GM10847 (cell line): ENCODE measurements around the gene RSPO3.

Source experiments
- POLR2A ChIP-seq: IDR thresholded peaks from 2 replicates; pipeline ENCODE4 v1.6.1; 2011; ENCODE audit not compliant: insufficient read length; ENCODE audit errors: extremely low read depth

Gene RSPO3

DNA sequence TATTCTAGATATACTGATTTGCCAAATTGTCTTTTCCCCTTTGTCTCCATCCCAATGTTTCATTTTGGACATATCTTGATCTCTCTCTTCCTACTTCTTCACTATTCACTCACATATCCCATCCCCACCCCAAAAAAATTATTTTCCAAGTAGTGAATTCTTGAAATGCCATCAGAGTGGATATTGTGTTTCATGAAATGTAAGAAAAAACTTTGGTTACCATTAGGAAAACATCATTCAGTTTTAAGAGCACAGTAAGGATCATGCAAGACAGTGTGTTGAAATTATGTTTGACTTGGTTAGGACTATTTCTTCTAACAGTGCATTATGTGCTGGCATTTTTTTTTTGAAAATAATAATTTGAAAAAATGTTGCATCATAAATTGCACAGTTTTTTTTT, 5.7 kb downstream of the RSPO3 start:
- TF ChIP-seq POLR2A: no peak

GRCh38 chr6:127124680-127125079, 6.2 kb downstream of the RSPO3 start:
- TF ChIP-seq POLR2A: no peak

DNA sequence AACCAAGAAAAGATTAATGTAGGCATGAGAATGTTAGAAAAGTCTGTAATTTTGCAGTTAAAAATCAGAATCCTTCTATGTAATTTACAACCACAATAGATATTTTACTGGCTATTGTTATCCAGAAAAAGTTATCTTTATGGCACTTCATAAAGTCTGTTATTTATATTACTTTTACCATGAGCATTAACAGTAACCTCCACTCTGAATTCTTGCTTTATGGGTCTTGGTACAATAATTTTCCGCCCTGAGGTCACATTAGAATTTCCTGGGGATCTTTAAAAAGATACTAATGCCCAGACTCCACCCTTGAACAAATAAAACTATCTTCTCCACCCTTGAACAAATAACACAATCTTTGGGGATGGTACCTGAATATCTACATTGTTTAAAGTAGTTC, 9.6 kb downstream of the RSPO3 start:
- TF ChIP-seq POLR2A: no peak

- no peak for TF ChIP-seq POLR2A
Observed at GRCh38 chr6:127129251-127129650, 10.8 kb downstream of the RSPO3 start.

GRCh38 chr6:127131275-127131674, 12.8 kb downstream of the RSPO3 start:
- no peak for TF ChIP-seq POLR2A

DNA sequence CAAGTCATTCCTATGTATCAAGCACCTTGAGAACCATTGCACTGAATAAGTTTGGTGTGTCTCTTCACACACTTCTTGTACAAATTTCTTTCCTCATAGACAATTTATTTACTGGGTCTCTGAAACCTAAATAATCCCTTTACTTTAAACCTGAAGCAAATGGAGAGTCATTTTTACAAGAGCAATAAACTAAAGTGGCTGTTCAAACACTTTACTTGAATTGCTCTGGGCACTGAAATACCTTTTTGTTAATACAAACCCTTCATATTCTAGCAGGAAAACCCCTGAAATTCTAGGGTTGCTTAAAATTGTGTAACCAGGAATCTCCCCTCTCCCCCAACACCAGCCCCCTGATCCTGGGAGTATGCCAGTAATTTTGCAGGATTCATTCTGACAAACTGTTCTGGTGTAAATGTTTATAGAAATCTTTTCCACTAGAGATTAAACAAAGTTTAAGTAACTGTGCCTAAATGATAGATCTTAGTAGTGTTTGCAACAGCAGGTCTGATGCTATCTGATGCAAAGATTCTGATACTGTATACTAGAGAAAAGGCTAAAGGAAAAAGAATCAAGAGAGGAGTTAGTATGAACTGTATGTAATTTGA, 13.4 kb downstream of the RSPO3 start:
- no peak for TF ChIP-seq POLR2A

DNA sequence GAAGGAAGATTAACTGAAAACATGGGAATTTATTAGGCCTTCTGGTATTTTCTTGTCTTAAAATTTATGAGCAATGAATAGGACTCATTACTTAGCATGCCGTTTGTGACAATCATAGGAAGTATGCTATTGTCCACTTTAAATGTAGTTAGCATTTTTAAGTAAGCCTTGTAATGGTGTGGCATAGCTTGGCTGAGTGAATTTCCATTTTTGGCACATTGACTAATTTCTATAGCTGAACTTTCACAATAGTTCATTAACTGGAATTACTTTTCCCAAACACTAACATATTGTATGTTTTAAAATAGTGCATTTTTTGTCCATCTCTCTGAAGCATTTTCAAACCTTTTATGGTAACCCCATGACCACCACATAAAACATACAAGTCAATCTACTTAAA, 15.7 kb downstream of the RSPO3 start:
- no peak for TF ChIP-seq POLR2A

- no peak for TF ChIP-seq POLR2A
Observed at GRCh38 chr6:127136786-127137185, 18.3 kb downstream of the RSPO3 start.

DNA sequence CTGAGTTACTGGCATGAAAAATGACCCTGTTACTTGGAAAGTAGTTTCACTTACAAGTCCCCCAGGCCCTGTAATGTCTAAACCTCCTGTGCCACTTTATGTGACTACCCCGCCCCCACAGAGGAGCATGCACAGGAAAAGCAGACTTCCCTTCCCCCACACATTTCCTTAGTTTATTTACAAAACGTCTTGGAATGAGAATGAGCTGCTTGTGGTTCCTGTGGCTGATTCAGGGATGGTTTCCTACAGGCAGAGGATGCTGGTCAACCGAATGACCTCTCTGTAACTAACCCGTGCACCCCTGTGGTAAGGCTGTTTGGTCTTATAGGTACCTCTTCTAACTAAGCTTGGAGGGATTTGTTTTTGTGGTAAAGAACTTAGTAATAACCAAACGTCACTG, 28.5 kb downstream of the RSPO3 start:
- no peak for TF ChIP-seq POLR2A

GRCh38 chr6:127147534-127147933, 29.1 kb downstream of the RSPO3 start:
- no peak for TF ChIP-seq POLR2A

GRCh38 chr6:127148511-127148910, 30.0 kb downstream of the RSPO3 start:
- no peak for TF ChIP-seq POLR2A

DNA sequence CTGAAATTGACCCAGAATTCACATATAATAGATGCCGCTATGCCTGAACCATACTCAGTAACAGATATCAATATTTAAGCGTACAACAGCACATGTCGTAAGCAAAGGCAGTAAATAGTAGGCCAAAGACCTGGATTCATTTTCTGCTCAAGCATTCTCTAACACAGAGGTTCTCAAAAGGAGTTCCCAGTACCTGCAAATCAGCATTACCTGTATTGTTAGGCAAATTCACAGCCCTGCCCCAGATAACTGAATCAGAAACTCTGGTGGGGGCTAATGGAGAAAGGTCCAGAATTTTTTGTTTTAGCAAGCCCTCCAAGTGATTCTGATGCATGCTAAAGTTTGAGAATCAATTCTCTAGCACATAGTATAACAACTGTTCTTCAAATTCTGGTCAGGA, 36.0 kb downstream of the RSPO3 start:
- no peak for TF ChIP-seq POLR2A

GRCh38 chr6:127160484-127160883, 42.0 kb downstream of the RSPO3 start:
- TF ChIP-seq POLR2A: no peak

DNA sequence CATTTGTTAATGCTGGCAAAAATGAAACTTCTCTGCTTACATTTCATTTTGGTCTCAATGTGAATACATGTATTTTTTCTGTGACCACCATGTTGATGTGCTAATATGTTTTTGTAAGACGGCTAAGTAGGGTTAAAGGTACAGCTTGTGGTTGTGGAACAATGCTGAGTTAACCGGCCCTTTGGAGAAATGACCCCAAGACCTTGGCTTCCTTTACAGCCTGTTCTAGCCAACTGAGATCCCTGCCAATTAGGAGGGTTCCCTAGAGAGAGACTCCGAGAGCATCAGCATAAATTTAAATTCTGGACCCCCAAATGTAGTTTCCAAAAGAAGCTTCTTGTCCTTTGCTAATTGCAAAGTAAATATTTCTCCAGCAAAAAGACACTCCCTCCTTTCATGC, 44.4 kb downstream of the RSPO3 start:
- no peak for TF ChIP-seq POLR2A

DNA sequence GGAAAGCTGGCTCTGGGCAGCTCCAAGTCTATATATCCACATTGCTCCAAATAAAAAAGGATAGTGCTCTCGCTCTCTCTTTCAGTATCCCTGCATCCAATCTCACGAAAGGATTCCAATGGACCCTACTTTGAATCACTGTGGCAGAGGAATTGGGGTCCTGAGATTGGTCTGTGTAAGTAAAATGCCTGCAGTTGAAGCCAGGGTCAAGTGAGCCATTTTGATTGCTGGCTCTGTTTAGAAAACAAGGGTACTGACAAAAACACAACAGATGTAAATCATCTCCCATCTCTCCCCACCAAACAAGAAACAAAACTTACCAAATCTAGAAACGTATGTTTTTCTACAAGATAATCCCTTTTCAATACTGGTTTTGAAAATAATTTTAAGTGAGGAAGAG, 45.6 kb downstream of the RSPO3 start:
- no peak for TF ChIP-seq POLR2A

- TF ChIP-seq POLR2A: no peak
Observed at GRCh38 chr6:127164565-127164964, 46.1 kb downstream of the RSPO3 start.

DNA sequence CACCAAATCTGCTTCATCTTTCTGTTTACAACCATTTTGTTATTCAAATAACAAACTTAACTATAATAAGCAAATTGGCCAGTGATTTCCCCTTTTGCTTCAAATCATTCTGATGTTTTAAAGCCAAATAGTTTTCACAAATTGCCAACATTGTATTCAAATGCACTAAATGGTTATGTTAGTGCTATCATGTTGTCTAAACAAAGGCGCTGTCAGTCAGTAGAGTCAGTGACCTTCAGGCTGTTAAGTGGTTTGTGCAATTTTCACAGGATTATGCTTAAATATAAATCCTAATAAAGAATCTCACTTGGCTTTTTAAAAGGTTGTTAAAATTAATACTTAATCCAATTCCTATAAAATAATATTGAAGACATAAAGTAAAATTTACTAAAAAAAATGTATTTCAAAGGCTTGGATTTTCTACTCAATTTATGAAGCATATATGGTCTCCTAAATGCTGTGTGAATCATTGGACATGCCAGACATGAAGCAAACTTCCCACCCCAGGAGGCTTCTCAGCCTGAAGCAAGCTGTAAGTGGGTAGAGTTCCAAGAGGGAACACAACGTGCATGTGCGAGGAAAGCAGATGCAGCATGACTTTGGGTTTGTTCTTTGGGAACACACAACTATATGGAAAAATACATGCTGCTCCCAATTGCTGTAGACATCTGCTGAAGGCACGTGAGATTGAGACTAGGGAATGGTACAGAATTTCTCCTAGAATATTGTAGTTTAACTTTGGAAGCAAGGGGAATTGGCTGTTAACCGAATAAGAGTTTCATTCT, 54.9 kb downstream of the RSPO3 start:
- no peak for TF ChIP-seq POLR2A

DNA sequence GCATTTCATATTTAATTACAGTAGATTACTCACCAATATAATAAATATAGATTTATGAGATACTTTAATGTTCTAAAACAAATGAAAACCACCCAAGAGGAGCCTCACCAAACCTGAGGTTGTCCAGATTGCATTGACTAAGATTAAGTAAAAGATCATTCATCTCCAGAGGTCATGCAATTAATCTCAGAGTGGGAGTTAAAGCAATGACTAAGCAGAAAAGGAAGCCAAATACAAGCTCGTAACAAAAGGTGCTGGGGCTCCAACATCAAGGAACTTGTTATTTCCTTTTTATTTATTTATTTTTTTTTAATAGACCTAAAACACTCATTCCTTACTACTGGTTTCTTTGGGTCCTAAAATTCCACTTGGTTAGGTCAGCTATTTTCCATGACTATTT, 57.7 kb downstream of the RSPO3 start:
- no peak for TF ChIP-seq POLR2A
